ENCODE results near the gene SH2B3. TPM values are rescaled to one million over a fixed set of nuclear protein-coding genes. Genes with fewer than 3 reads are reported as not detected.

Gene SH2B3
- total RNA-seq, 1 donor from 2014 or later: 32.3 TPM

GRCh38 chr12:111444925-111445725, 39.4 kb downstream of the SH2B3 start:
- no peak for DNase-seq (ENCODE audit: low read depth)
- peaks cover 4% of the 10 kb centered on the region for H3K36me3 ChIP-seq (ENCODE audit: control insufficient read depth, insufficient read depth, low read length)
- no peaks in the 10 kb centered on the region for H3K27me3 ChIP-seq (ENCODE audit: control insufficient read depth, insufficient read depth, low read length)
- H3K4me3 ChIP-seq (ENCODE audit: low read depth, low read length): no peak overlapping the region
- TF ChIP-seq CTCF (IDR thresholded peaks at IDR 0.05; ENCODE audit: insufficient read depth, low read length, poor library complexity, severe bottlenecking): no peak

GRCh38 chr12:111445726-111446581, 40.2 kb downstream of the SH2B3 start:
- no peak overlapping the region for H3K4me3 ChIP-seq (ENCODE audit: low read depth, low read length)
- no peaks in the 10 kb centered on the region for H3K27me3 ChIP-seq (ENCODE audit: control insufficient read depth, insufficient read depth, low read length)
- peaks cover 3% of the 10 kb centered on the region for H3K36me3 ChIP-seq (ENCODE audit: control insufficient read depth, insufficient read depth, low read length)
- TF ChIP-seq CTCF (IDR thresholded peaks at IDR 0.05; ENCODE audit: insufficient read depth, low read length, poor library complexity, severe bottlenecking): no peak
- DNase-seq (ENCODE audit: low read depth): no peak

DNA sequence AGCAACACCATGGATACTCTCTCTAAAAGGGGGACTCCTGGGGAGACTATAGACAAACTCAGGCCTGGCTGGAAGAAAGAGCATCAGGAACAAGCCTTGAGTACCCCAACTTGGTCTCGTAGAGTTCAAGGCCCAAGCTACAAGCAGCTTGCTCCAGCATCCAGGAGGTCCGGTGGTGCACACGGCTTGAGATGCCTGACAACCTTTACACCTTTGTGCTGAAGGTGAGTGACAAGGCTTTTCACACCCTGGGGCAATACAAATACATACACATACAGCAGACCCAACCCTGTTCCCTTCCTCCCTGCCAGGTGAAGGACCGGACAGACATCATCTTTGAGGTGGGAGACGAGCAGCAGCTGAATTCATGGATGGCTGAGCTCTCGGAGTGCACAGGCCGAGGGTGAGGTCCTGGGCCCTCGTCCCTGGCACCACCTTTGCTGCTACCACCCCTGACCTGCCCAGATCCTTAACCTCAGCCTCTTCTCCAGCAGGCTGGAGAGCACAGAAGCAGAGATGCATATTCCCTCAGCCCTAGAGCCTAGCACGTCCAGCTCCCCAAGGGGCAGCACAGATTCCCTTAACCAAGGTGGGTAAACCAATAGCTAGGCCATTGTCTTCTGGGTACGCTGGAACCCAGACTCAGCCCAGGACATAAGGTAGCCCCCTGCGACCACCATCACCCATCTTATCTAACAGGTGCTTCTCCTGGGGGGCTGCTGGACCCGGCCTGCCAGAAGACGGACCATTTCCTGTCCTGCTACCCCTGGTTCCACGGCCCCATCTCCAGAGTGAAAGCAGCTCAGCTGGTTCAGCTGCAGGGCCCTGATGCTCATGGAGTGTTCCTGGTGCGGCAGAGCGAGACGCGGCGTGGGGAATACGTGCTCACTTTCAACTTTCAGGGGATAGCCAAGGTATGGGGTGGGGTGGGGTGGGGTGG, 41.2 kb downstream of the SH2B3 start:
- Histone ChIP-seq H3K36me3 (ENCODE audit: control insufficient read depth, insufficient read depth, low read length) (peaks cover 3% of the 10 kb centered on the region), H3K4me3 (ENCODE audit: low read depth, low read length) (no peak overlapping the region), H3K27me3 (ENCODE audit: control insufficient read depth, insufficient read depth, low read length) (no peaks in the 10 kb centered on the region)
- TF ChIP-seq CTCF (IDR thresholded peaks at IDR 0.05; ENCODE audit: insufficient read depth, low read length, poor library complexity, severe bottlenecking): no peak
- DNase-seq (ENCODE audit: low read depth): no peak

GRCh38 chr12:111447571-111448265, 42.0 kb downstream of the SH2B3 start:
- no peak for TF ChIP-seq CTCF (IDR thresholded peaks at IDR 0.05; ENCODE audit: insufficient read depth, low read length, poor library complexity, severe bottlenecking)
- Histone ChIP-seq H3K27me3 (ENCODE audit: control insufficient read depth, insufficient read depth, low read length) (no peaks in the 10 kb centered on the region), H3K36me3 (ENCODE audit: control insufficient read depth, insufficient read depth, low read length) (peaks cover 3% of the 10 kb centered on the region), H3K4me3 (ENCODE audit: low read depth, low read length) (no peak overlapping the region)
- no peak for DNase-seq (ENCODE audit: low read depth)

GRCh38 chr12:111448266-111448830, 42.6 kb downstream of the SH2B3 start:
- no peak overlapping the region for H3K4me3 ChIP-seq (ENCODE audit: low read depth, low read length)
- H3K36me3 ChIP-seq (ENCODE audit: control insufficient read depth, insufficient read depth, low read length): peaks cover 5% of the 10 kb centered on the region
- no peak for TF ChIP-seq CTCF (IDR thresholded peaks at IDR 0.05; ENCODE audit: insufficient read depth, low read length, poor library complexity, severe bottlenecking)
- H3K27me3 ChIP-seq (ENCODE audit: control insufficient read depth, insufficient read depth, low read length): no peaks in the 10 kb centered on the region
- DNase-seq (ENCODE audit: low read depth): no peak

All from kidney epithelial cell (primary cell).